NT2/D1 (cell line): ENCODE data around the gene MICALL2.

ENCODE experiments used
- SUZ12 ChIP-seq: IDR thresholded peaks from 2 replicates; pipeline ENCODE4 v1.6.1; 2011; ENCODE audit not compliant: insufficient read length, insufficient read depth; ENCODE audit errors: extremely low read depth
- YY1 ChIP-seq: IDR thresholded peaks from 2 replicates; pipeline ENCODE4 v1.6.1; 2011; ENCODE audit not compliant: insufficient read length, insufficient read depth
- ZNF274 ChIP-seq: IDR thresholded peaks from 2 replicates; pipeline ENCODE4 v1.6.1; 2011; ENCODE audit warnings: mild to moderate bottlenecking, low read depth, low read length

GRCh38 chr7:1392556-1392955 is 66.7 kb downstream of the MICALL2 start:
- TF ChIP-seq SUZ12 (no peak), YY1 (no peak), ZNF274 (no peak)
